Activated CD4-positive, alpha-beta T cell treated with anti-CD3 and anti-CD28 coated beads, Interleukin-2, amount 10 ng/mL, durations not matched to agents 7 days and 5 days (primary cell): Measurements from ENCODE around the gene PHF23. TPM values are rescaled to one million over a fixed set of nuclear protein-coding genes. Genes with fewer than 3 reads are reported as not detected.
A peak's percentile ranks its signal among the peaks of the same experiment; 100 is the strongest.

Source experiments
- CTCF ChIA-PET: fragments of 350-600 bp; sonication (Branson Sonifier 250); formaldehyde crosslinking; loops from one replicate; lab custom pipeline; 2021; ENCODE audit warnings: antibody characterized with exemption; lab: Charles Lee
- POLR2A ChIA-PET: fragments of 350-600 bp; sonication (Branson Sonifier 250); formaldehyde crosslinking; loops from one replicate; lab custom pipeline; 2021; ENCODE audit warnings: antibody characterized with exemption; lab: Charles Lee
- DNase-seq: peaks from one replicate; pipeline ENCODE4 v3.0.0-alpha.2; 2020
- H3K27ac Mint-ChIP-seq: one replicate; pipeline ENCODE4 v1.8.0; 2021; ENCODE audit warnings: mild to moderate bottlenecking, moderate library complexity, mixed read lengths
- H3K27me3 Mint-ChIP-seq: one replicate; pipeline ENCODE4 v1.8.0; 2021; ENCODE audit warnings: mixed read lengths
- H3K36me3 Mint-ChIP-seq: one replicate; pipeline ENCODE4 v1.8.0; 2021; ENCODE audit warnings: low read depth, mixed read lengths
- H3K4me1 Mint-ChIP-seq: one replicate; pipeline ENCODE4 v1.8.0; 2021; ENCODE audit warnings: mixed read lengths
- H3K4me3 Mint-ChIP-seq: one replicate; pipeline ENCODE4 v1.8.0; 2021; ENCODE audit warnings: mild to moderate bottlenecking, moderate library complexity, mixed read lengths
- H3K9me3 Mint-ChIP-seq: one replicate; pipeline ENCODE4 v1.8.0; 2021; ENCODE audit warnings: mixed read lengths
- total RNA-seq, 2 experiments: library from RNA; stranded (reverse); gene quantifications; one replicate each; pipeline ENCODE4 v1.2.3, GENCODE V29; 2021

The PHF23 gene
- total RNA-seq, 2 experiments from 2014 or later: 55.9 to 59.2 TPM

GRCh38 chr17:7241783-7242716 lies 2.8 kb upstream of the PHF23 start, which contains the start of gene GABARAP:
GABARAP (minus strand) TSS chr17:7242449; CDS start chr17:7242330, 119 bp downstream.
- Mint-ChIP-seq H3K4me3 (peak within 1 kb of the TSS; percentile 87), H3K4me1 (peaks cover 48% of the 10 kb centered on the region), H3K9me3 (no peaks in the 10 kb centered on the region), H3K27me3 (no peaks in the 10 kb centered on the region), H3K36me3 (peaks cover 54% of the 10 kb centered on the region), H3K27ac (peak within 1 kb of the TSS; percentile 93)
- DNase-seq: peak; percentile 93
- ChIA-PET CTCF (interaction anchor here (0.5 to 3.3 kb wide), 7 partner anchors 9 to 1872 kb away, joined by 3 to 20 read pairs (median 5); partner anchors contain the start of genes ACADVL, CTDNEP1, DLG4 and ELP5), POLR2A (interaction anchor here (1.0 kb wide), 1 partner anchor 21 kb away, joined by 3 read pairs; no protein-coding TSS in a partner anchor)

- CTCF ChIA-PET: interaction anchor here (0.5 to 3.3 kb wide), 6 partner anchors 10 to 1873 kb away, joined by 3 to 20 read pairs (median 7); partner anchors contain the start of genes ACADVL, CTDNEP1, DLG4 and ELP5
- Mint-ChIP-seq H3K4me3 (peak overlapping the region; percentile 87), H3K4me1 (peaks cover 52% of the 10 kb centered on the region), H3K27me3 (no peaks in the 10 kb centered on the region), H3K36me3 (peaks cover 54% of the 10 kb centered on the region), H3K9me3 (no peaks in the 10 kb centered on the region), H3K27ac (peak overlapping the region; percentile 93)
- POLR2A ChIA-PET: no interaction called here
- DNase-seq: no peak
These were observed 2.0 kb upstream of the PHF23 start for GRCh38 chr17:7241090-7241733.

DNA sequence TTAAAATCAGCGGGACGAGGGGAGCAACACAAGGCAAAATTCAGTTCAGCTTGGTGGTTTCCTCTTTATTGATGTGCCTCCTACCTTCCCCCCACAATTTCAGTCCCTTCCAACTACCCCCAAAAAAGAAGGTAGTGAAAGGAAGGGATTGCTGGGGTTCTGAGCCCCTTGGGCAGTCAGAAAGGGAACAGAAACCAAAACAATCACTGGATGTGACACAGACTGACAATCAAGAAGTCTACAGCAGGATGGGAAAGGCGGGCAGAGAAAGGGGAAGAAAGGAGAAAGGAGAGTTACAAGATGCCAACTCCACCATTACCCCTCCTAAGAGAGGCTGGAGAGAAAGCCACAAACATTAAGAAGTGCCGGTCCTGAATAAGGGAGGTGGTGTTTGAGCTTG lies 1.1 kb upstream of the PHF23 start:
- Mint-ChIP-seq H3K36me3 (peaks cover 56% of the 10 kb centered on the region), H3K9me3 (no peaks in the 10 kb centered on the region), H3K27me3 (no peaks in the 10 kb centered on the region), H3K27ac (peak overlapping the region; percentile 93), H3K4me1 (peaks cover 60% of the 10 kb centered on the region), H3K4me3 (peak overlapping the region; percentile 87)
- no peak for DNase-seq
- ChIA-PET CTCF (interaction anchor here (1.2 to 3.3 kb wide), 4 partner anchors 11 to 56 kb away, joined by 3 to 20 read pairs (median 12); partner anchors contain the start of genes ACADVL, CTDNEP1, DLG4 and ELP5), POLR2A (interaction anchor here (0.6 kb wide), 1 partner anchor 72 kb away, joined by 3 read pairs; no protein-coding TSS in a partner anchor)

DNA sequence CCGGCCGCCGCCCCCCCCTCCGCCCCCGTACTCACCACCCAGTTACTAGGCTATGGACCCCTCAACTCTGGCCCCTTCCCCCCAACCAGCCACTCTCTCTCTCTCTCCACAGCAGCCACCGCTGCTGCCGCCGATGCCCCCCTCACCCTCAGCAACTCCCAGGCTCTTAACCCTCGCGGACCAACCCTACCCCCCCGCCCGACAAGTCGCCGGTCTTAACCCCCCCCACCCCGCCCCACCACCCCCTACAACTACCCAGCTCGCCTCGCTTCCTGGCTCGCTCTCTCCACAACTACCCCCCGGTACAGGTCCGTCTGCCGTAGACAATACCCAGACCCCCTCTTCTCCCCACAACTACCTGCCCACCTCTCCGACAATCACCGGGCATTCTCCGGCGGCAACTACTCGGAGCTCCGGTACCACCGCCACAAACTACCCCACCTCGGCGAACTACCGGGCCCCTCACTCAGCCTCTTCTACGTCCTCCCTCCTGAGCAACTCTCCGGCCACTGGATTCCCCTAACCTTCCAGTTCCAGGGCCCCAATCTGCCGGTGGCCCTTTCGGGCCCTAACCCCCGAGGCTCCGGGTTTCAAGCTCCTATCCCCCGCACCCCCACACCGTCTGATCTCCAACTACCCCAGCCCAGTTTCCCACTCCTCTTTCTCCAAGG lies 702 bp downstream of the PHF23 start:
- no peaks in the 10 kb centered on the region for H3K27me3 Mint-ChIP-seq
- H3K9me3 Mint-ChIP-seq: no peaks in the 10 kb centered on the region
- no peak for DNase-seq
- H3K27ac Mint-ChIP-seq: peak overlapping the region; percentile 93
- H3K4me3 Mint-ChIP-seq: peak overlapping the region; percentile 87
- CTCF ChIA-PET: interaction anchor here (0.6 to 2.6 kb wide), 8 partner anchors 11 to 217 kb away, joined by 3 to 16 read pairs (median 3); partner anchors contain the start of genes ACADVL and DLG4
- peaks cover 54% of the 10 kb centered on the region for H3K36me3 Mint-ChIP-seq
- POLR2A ChIA-PET: interaction anchor here (0.6 to 0.8 kb wide), 2 partner anchors 19 to 272 kb away, joined by 3 read pairs; partner anchors contain the start of gene DLG4
- peaks cover 68% of the 10 kb centered on the region for H3K4me1 Mint-ChIP-seq

DNA sequence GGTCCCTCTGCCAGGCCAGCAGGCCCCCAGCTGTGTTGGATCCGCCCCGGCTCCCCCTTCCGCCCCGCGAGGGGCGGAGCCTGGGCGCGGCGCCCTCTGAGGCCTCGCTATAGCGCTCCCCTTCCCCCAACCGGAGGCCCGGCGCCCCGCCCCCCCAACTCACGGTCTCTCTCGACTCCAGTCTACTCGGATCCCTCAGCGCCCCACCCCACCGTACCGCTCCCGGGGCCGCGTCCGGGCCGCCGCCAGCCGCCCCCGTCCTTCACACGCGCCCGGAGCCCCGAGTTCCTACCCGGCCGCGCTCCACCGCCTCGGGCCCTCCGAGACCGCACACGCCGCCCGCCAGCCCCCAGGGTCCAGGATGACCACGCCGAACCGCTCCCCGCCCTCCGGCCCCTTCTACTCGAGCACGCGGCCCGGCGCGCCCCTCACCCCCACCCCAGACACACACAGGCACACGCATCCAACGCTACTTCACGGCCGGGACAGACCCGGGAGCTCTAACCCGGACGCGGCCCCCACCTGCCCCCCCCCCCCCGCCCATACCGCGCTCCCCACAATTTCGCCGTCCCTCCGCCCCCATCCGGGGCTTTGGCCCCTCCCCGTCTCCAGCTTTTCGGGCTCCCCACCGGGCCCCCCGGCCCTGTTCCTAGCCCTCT lies 1.4 kb downstream of the PHF23 start:
- POLR2A ChIA-PET: interaction anchor here (0.8 kb wide), 1 partner anchor 19 kb away, joined by 3 read pairs; the partner anchor contains the start of gene DLG4
- H3K27ac Mint-ChIP-seq: peak overlapping the region; percentile 93
- peak; percentile 86 for DNase-seq
- no peaks in the 10 kb centered on the region for H3K9me3 Mint-ChIP-seq
- peaks cover 50% of the 10 kb centered on the region for H3K36me3 Mint-ChIP-seq
- H3K27me3 Mint-ChIP-seq: no peaks in the 10 kb centered on the region
- CTCF ChIA-PET: interaction anchor here (0.6 to 2.6 kb wide), 6 partner anchors 12 to 57 kb away, joined by 3 to 16 read pairs (median 3); partner anchors contain the start of genes ACADVL and DLG4
- peak overlapping the region; percentile 87 for H3K4me3 Mint-ChIP-seq
- peaks cover 67% of the 10 kb centered on the region for H3K4me1 Mint-ChIP-seq

GRCh38 chr17:7237266-7237760 lies 1.9 kb downstream of the PHF23 start:
- H3K4me1 Mint-ChIP-seq: peaks cover 69% of the 10 kb centered on the region
- no peaks in the 10 kb centered on the region for H3K27me3 Mint-ChIP-seq
- H3K9me3 Mint-ChIP-seq: no peaks in the 10 kb centered on the region
- POLR2A ChIA-PET: no interaction called here
- no peak for DNase-seq
- peak overlapping the region; percentile 93 for H3K27ac Mint-ChIP-seq
- CTCF ChIA-PET: interaction anchor here (0.7 to 2.6 kb wide), 4 partner anchors 17 to 48 kb away, joined by 3 to 16 read pairs (median 3); partner anchors contain the start of genes ACADVL and DLG4
- H3K36me3 Mint-ChIP-seq: peaks cover 50% of the 10 kb centered on the region
- peak overlapping the region; percentile 87 for H3K4me3 Mint-ChIP-seq

DNA sequence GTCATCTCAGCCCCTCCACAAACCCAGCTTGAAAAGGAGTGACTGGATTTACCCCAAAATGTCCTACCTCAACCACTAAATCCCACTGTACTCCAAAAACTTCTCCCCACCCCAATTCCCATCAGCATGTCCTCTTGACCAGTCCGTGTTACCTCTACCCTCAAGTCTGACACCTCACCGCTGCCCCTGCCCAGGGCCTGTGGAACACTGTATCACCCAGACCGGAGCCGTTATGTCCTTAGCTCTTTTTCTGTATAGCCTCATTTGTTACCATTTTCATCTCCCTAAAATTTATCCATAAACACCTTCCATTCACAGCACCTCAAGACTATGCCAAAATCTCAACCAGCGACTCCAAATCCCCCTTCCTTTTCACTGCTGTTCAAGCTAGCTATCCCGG lies 2.4 kb downstream of the PHF23 start:
- Mint-ChIP-seq H3K27me3 (no peaks in the 10 kb centered on the region), H3K4me3 (peak overlapping the region; percentile 87), H3K27ac (peak overlapping the region; percentile 93), H3K9me3 (no peaks in the 10 kb centered on the region), H3K36me3 (peaks cover 48% of the 10 kb centered on the region), H3K4me1 (peaks cover 70% of the 10 kb centered on the region)
- ChIA-PET POLR2A (no interaction called here), CTCF (interaction anchor here (0.7 kb wide), 1 partner anchor 49 kb away, joined by 3 read pairs; no protein-coding TSS in a partner anchor)
- no peak for DNase-seq

DNA sequence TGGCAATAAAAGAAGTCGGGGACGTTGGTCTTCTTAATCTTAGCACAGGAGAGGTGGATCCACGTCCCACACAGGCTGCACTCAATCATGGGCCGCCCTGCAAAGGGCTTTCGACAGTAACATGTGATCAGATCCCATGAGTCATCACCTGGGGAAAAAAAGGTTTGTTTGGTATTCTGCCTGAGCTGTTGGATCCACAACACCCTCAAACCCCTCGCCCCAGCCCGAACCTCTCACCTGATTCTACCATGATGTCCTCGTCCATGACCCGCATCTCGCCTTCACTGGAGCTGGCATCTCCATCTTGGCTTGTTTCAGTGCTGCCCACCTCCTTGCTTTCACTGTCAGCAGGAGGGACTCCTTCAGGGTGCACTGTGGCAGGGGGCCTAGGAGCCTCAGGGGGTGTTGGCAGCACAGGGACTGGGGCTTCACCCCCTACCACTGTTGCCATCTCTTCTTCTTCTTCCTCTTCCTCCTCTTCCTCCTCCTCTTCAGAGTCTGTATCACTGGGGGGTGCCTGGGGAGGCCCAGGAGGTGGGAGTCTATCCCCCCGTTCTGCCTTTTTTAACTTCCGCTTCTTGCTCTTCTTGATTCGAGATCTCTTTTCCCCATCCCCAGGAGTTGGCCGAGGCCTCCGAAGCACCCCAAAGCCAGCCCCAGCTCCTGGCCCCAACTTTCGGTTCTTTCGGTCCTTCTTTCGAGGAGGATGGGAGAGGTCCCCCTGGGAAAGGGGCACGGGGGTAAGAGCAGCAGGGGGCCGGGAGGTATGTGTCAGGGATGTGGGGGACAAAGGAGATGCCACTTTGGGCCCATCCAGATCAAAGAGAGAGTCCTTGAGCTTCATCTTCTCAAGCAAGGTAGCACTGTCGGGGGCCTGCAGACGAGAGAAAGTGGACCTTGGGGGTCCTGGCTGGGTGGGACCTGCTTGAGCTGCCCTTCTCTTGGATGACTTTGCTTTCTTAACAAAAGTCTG lies 3.3 kb downstream of the PHF23 start:
- ChIA-PET CTCF (interaction anchor here (1.3 kb wide), 1 partner anchor 15 kb away, joined by 5 read pairs; no protein-coding TSS in a partner anchor), POLR2A (no interaction called here)
- H3K36me3 Mint-ChIP-seq: peaks cover 40% of the 10 kb centered on the region
- H3K9me3 Mint-ChIP-seq: no peaks in the 10 kb centered on the region
- peaks cover 63% of the 10 kb centered on the region for H3K4me1 Mint-ChIP-seq
- H3K4me3 Mint-ChIP-seq: peak overlapping the region; percentile 45
- peak overlapping the region; percentile 25 for H3K27ac Mint-ChIP-seq
- DNase-seq: no peak
- H3K27me3 Mint-ChIP-seq: no peaks in the 10 kb centered on the region

GRCh38 chr17:7234083-7234951 lies 4.9 kb downstream of the PHF23 start, which contains the start of gene DVL2:
DVL2 (minus strand) TSS chr17:7234517; CDS start chr17:7234262, 255 bp downstream.
- peak; percentile 95 for DNase-seq
- ChIA-PET POLR2A (interaction anchor here (0.7 kb wide), 1 partner anchor 301 kb away, joined by 3 read pairs; no protein-coding TSS in a partner anchor), CTCF (interaction anchor here (1.0 to 2.5 kb wide), 6 partner anchors 9 to 453 kb away, joined by 3 to 14 read pairs (median 4); partner anchors contain the start of genes ACADVL and DLG4)
- Mint-ChIP-seq H3K4me1 (peaks cover 49% of the 10 kb centered on the region), H3K27ac (peak within 1 kb of the TSS; percentile 88), H3K9me3 (no peaks in the 10 kb centered on the region), H3K27me3 (no peaks in the 10 kb centered on the region), H3K36me3 (peaks cover 31% of the 10 kb centered on the region), H3K4me3 (peak within 1 kb of the TSS; percentile 96)
